NCI-H1092 treated with DMSO at 0.1 percent for 48 hours (cell line): ENCODE data around the gene TMEM79.
"Not testable (repeated sequence)": the region's sequence is repeated elsewhere in the genome, so short reads cannot be mapped to it uniquely, and the experiment has no call there.

Experiments used
- DNase-seq: peaks from one replicate; lab custom pipeline; 2025; lab: John Stamatoyannopoulos, UW

The TMEM79 gene

DNA sequence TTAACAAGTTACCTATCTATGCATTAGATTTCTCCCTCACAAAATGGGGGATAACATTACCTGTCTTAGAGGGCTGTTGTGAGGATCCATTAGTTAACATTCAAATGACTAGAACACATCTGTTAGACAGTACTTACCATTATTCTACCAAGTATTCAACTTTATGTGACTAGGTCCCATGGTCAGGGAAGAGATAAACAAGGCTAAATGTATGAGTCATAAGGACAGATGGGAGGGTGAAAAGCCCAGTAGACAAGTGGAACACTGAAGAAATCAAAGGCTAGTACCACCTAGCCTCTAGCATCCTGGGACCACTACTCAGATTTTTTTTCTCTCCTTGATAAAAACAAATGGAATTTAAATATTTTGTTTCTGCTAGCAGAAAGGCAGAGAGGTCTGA is 24.0 kb downstream of the TMEM79 start:
- DNase-seq: no peak

DNA sequence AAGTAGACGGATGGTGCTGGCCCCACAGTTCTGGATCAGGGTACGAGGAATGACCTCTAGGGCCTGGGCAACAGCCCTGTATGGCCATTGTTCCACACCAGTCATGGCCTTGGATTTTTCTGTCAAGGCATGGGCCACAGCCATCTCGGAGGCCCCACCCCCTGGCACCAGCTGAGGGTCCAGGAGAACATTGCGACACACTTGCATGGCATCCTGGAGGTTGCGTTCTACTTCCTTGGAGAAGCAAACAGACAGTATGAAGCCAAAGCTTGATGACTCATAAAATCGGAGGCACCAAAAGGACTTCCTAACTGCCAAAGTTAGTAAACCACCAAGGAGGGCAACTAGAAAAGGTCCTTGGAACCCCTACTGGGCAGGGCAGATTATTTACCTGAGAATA is 26.8 kb downstream of the TMEM79 start:
- no peak for DNase-seq

DNA sequence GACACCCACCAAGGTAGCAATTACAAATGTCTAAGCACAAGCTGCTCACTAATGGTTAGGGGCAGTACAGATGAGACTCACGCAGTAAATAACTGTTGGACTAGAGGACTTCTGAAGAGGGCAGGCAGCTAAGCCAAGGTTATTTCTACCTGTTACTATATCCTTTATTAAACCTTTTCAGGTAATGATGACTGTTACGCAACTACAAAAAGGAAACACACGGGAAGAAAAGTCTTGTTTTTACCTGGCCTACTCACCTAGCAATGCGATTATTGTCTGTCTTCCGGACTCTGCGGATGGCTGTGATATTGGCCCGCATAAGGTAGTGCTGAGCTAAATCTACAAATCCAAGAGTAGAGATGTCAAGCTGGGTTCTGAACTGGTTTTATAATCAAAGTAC is 32.8 kb downstream of the TMEM79 start:
- DNase-seq: no peak

- no peak for DNase-seq
These were observed 35.5 kb downstream of the TMEM79 start for GRCh38 chr1:156319664-156320063.

- DNase-seq: no peak
These were observed 36.4 kb downstream of the TMEM79 start for GRCh38 chr1:156320560-156320959.

GRCh38 chr1:156323179-156323578 is 39.1 kb downstream of the TMEM79 start:
- DNase-seq: not testable (repeated sequence)

- DNase-seq: no peak
These were observed 52.1 kb downstream of the TMEM79 start for GRCh38 chr1:156336242-156336641.

DNA sequence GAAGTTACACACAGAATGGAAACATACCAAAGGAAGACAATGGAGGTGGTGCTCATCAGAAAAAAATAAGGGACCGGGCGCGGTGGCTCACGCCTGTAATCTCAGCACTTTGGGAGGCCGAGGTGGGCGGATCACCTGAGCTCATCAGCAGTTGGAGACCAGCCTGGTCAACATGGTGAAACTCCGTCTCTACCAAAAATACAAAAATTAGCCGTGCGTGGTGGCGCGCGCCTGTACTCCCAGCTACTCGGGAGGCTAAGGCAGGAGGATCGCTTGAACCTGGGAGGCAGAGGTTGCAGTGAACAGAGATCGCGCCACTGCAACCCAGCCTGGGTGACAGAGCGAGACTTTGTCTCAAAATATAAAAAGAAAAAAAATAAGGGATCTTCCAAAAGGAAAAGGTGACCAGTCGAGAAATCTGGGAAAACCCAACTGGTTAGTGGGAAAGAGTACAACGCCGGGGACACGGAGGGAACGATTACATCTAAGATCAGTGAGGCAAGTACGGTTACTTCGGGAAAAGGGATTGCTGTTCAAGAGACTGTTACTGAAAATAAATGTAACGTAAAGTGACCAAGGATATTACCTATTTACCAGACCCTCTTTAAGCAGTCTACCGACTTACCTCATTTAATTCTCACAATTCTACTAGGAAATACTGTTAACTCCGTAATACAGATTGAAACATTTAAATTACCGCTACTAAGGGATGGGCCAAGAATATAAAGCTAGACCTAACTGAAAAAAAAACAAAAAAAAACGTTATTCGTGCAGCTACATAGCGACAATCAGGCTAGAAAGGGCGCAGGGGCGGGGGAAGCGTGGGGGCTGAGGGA is 53.1 kb downstream of the TMEM79 start:
- no peak for DNase-seq

- DNase-seq: no peak
These were observed 53.7 kb downstream of the TMEM79 start for GRCh38 chr1:156337888-156338179.

- DNase-seq: peak; percentile 100
These were observed 54.3 kb downstream of the TMEM79 start, which contains the start of the genes CCT3 and TSACC for GRCh38 chr1:156338180-156338976. Gene CCT3, minus strand, starts transcription at chr1:156338292. Its CDS starts 108 bp downstream, at chr1:156338184. Gene TSACC, plus strand, starts transcription at chr1:156338526. Its CDS starts 1,232 bp downstream, at chr1:156339758.
